Brain microvascular endothelial cell (primary cell): ENCODE measurements around the gene TIRAP.

ENCODE experiments used
- DNase-seq: peaks from one replicate; pipeline ENCODE4 v3.0.0-alpha.2; 2020
- H3K27ac ChIP-seq: fragments of 250-450 bp; sonication (Bioruptor Pico); 2 replicates; pipeline ENCODE4 v1.5.1; 2020; ENCODE audit warnings: mild to moderate bottlenecking, moderate library complexity
- H3K27me3 ChIP-seq: fragments of 250-450 bp; sonication (Bioruptor Pico); replicated peaks from 2 replicates; pipeline ENCODE4 v1.5.1; 2020; ENCODE audit warnings: mild to moderate bottlenecking
- H3K36me3 ChIP-seq: fragments of 250-450 bp; sonication (Bioruptor Pico); replicated peaks from 2 replicates; pipeline ENCODE4 v1.5.1; 2020; ENCODE audit warnings: mild to moderate bottlenecking
- H3K4me3 ChIP-seq: 2 replicates; pipeline ENCODE4 v1.5.1; 2011; ENCODE audit warnings: low read depth, mild to moderate bottlenecking, control low read depth, low read length, moderate library complexity
- CTCF ChIP-seq: IDR thresholded peaks from 2 replicates; pipeline ENCODE4 v1.5.1; 2011; ENCODE audit warnings: low read depth, mild to moderate bottlenecking, moderate library complexity, low read length, control low read depth, inconsistent platforms; ENCODE audit errors: missing control alignments
- in situ Hi-C: cut with HindIII; loops from 2 replicates; pipeline ENCODE4 v1.10.0; 2017; ENCODE audit warnings: low sequenced_read_pairs, low pct_ligation_motif_present

Gene TIRAP

GRCh38 chr11:126333142-126333541 lies 50.2 kb downstream of the TIRAP start:
- Histone ChIP-seq H3K27ac (no peak overlapping the region), H3K27me3 (no peaks in the 10 kb centered on the region), H3K36me3 (no peaks in the 10 kb centered on the region), H3K4me3 (no peak overlapping the region)
- no peak for TF ChIP-seq CTCF
- in situ Hi-C loops = no loop called here
- no peak for DNase-seq

GRCh38 chr11:126334659-126335462 lies 52.0 kb downstream of the TIRAP start:
- DNase-seq = peak; percentile 57
- in situ Hi-C loops = no loop called here
- Histone ChIP-seq H3K27me3 (no peaks in the 10 kb centered on the region), H3K36me3 (no peaks in the 10 kb centered on the region), H3K27ac (no peak overlapping the region), H3K4me3 (no peak overlapping the region)
- no peak for TF ChIP-seq CTCF

GRCh38 chr11:126335463-126335760 lies 52.5 kb downstream of the TIRAP start:
- no peak for DNase-seq

GRCh38 chr11:126336138-126336541 lies 53.2 kb downstream of the TIRAP start:
- Histone ChIP-seq H3K27ac (no peak overlapping the region), H3K36me3 (no peaks in the 10 kb centered on the region)
- TF ChIP-seq CTCF = no peak

More at GRCh38 chr11:126335463-126335760, 52.5 kb downstream of the TIRAP start:
- no peaks in the 10 kb centered on the region for H3K36me3 ChIP-seq
- no peaks in the 10 kb centered on the region for H3K27me3 ChIP-seq
- H3K4me3 ChIP-seq = no peak overlapping the region
- no peak overlapping the region for H3K27ac ChIP-seq
- TF ChIP-seq CTCF = no peak
- in situ Hi-C loops = no loop called here

GRCh38 chr11:126336671-126337101 lies 53.8 kb downstream of the TIRAP start:
- in situ Hi-C loops = no loop called here
- no peak overlapping the region for H3K4me3 ChIP-seq
- TF ChIP-seq CTCF = no peak
- H3K27ac ChIP-seq = no peak overlapping the region
- H3K27me3 ChIP-seq = no peaks in the 10 kb centered on the region
- DNase-seq = no peak
- H3K36me3 ChIP-seq = no peaks in the 10 kb centered on the region

More at GRCh38 chr11:126336138-126336541, 53.2 kb downstream of the TIRAP start:
- H3K4me3 ChIP-seq = no peak overlapping the region
- in situ Hi-C loops = no loop called here
- no peaks in the 10 kb centered on the region for H3K27me3 ChIP-seq
- DNase-seq = no peak

- TF ChIP-seq CTCF = no peak
- in situ Hi-C loops = no loop called here
- Histone ChIP-seq H3K27me3 (no peaks in the 10 kb centered on the region), H3K27ac (no peak overlapping the region), H3K4me3 (no peak overlapping the region), H3K36me3 (no peaks in the 10 kb centered on the region)
- DNase-seq = no peak
Observed at GRCh38 chr11:126337126-126337473, 54.2 kb downstream of the TIRAP start.
